HUES48 (cell line): Measurements from ENCODE around the gene NR0B2.
"Not testable (repeated sequence)": the region's sequence is repeated elsewhere in the genome, so short reads cannot be mapped to it uniquely, and the experiment has no call there.

Source experiments
- H3K27ac ChIP-seq: one replicate; pipeline ENCODE4 v1.7.0; 2013; ENCODE audit warnings: low read depth, low read length, inconsistent platforms
- H3K27me3 ChIP-seq: 2 replicates; pipeline ENCODE4 v1.6.1; 2013; ENCODE audit warnings: mild to moderate bottlenecking, low read length; ENCODE audit not compliant: control insufficient read depth, insufficient read depth
- H3K36me3 ChIP-seq: 2 replicates; pipeline ENCODE4 v1.6.1; 2013; ENCODE audit warnings: low read length; ENCODE audit not compliant: control insufficient read depth, insufficient read depth
- H3K4me1 ChIP-seq: 2 replicates; pipeline ENCODE4 v1.6.1; 2013; ENCODE audit warnings: mild to moderate bottlenecking, low read length; ENCODE audit not compliant: control insufficient read depth, insufficient read depth
- H3K4me3 ChIP-seq: 2 replicates; pipeline ENCODE4 v1.5.1; 2013; ENCODE audit warnings: mild to moderate bottlenecking, low read depth, low read length
- H3K9ac ChIP-seq: 2 replicates; pipeline ENCODE4 v1.6.1; 2013; ENCODE audit warnings: mild to moderate bottlenecking, low read depth, low read length, moderate library complexity
- H3K9me3 ChIP-seq: 2 replicates; pipeline ENCODE4 v1.6.1; 2013; ENCODE audit warnings: low read length; ENCODE audit not compliant: control insufficient read depth, insufficient read depth

NR0B2 gene

GRCh38 chr1:26950602-26951001, 36.8 kb upstream of the NR0B2 start:
- H3K27ac ChIP-seq: no peak overlapping the region
- H3K36me3 ChIP-seq: peaks cover 50% of the 10 kb centered on the region
- no peaks in the 10 kb centered on the region for H3K9me3 ChIP-seq
- no peaks in the 10 kb centered on the region for H3K27me3 ChIP-seq
- H3K4me1 ChIP-seq: no peaks in the 10 kb centered on the region
- H3K9ac ChIP-seq: no peak overlapping the region
- H3K4me3 ChIP-seq: no peak overlapping the region

GRCh38 chr1:26949926-26950319, 36.1 kb upstream of the NR0B2 start:
- no peaks in the 10 kb centered on the region for H3K9me3 ChIP-seq
- H3K27me3 ChIP-seq: no peaks in the 10 kb centered on the region
- H3K27ac ChIP-seq: no peak overlapping the region
- H3K4me3 ChIP-seq: no peak overlapping the region
- no peak overlapping the region for H3K9ac ChIP-seq
- no peaks in the 10 kb centered on the region for H3K4me1 ChIP-seq
- H3K36me3 ChIP-seq: peaks cover 57% of the 10 kb centered on the region

GRCh38 chr1:26949266-26949925, 35.6 kb upstream of the NR0B2 start:
- no peaks in the 10 kb centered on the region for H3K9me3 ChIP-seq
- H3K9ac ChIP-seq: no peak overlapping the region
- peaks cover 62% of the 10 kb centered on the region for H3K36me3 ChIP-seq
- no peak overlapping the region for H3K4me3 ChIP-seq
- H3K27me3 ChIP-seq: no peaks in the 10 kb centered on the region
- H3K27ac ChIP-seq: no peak overlapping the region
- no peaks in the 10 kb centered on the region for H3K4me1 ChIP-seq

- not testable (repeated sequence) for H3K27ac ChIP-seq, H3K9me3 ChIP-seq, H3K27me3 ChIP-seq, H3K9ac ChIP-seq, H3K4me1 ChIP-seq, H3K4me3 ChIP-seq
- H3K36me3 ChIP-seq: peaks cover 68% of the 10 kb centered on the region
Observed at GRCh38 chr1:26948725-26949057, 34.9 kb upstream of the NR0B2 start.

DNA sequence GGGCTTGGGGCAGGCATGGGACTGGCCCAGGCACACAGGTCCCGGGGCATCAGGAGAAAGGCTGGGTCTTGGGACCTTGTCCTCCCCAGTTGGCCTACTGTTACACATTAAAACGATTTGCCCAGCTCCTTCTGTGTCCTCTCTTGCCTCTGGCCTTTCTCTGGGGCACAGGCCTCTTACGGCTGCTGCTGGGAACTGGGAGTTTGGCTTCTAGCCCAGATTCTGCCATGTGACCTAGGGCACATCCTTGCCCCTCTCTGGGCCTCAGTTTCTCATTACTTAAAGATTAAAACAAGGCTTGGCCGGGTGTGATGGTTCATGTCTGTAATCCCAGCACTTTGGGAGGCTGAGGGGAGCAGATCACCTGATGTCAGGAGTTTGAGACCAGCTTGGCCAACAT, 32.5 kb upstream of the NR0B2 start:
- Histone ChIP-seq H3K4me3 (no peak overlapping the region), H3K9me3 (no peaks in the 10 kb centered on the region), H3K27me3 (no peaks in the 10 kb centered on the region), H3K9ac (no peak overlapping the region), H3K27ac (no peak overlapping the region), H3K36me3 (peaks cover 76% of the 10 kb centered on the region), H3K4me1 (no peaks in the 10 kb centered on the region)

- no peak overlapping the region for H3K27ac ChIP-seq
- no peaks in the 10 kb centered on the region for H3K4me1 ChIP-seq
- H3K9me3 ChIP-seq: no peaks in the 10 kb centered on the region
- H3K36me3 ChIP-seq: peaks cover 74% of the 10 kb centered on the region
- no peaks in the 10 kb centered on the region for H3K27me3 ChIP-seq
- H3K9ac ChIP-seq: no peak overlapping the region
- no peak overlapping the region for H3K4me3 ChIP-seq
Observed at GRCh38 chr1:26945728-26946127, 32.0 kb upstream of the NR0B2 start.

GRCh38 chr1:26945138-26945537, 31.4 kb upstream of the NR0B2 start:
- Histone ChIP-seq H3K36me3 (peaks cover 70% of the 10 kb centered on the region), H3K9ac (no peak overlapping the region), H3K4me3 (no peak overlapping the region), H3K4me1 (no peaks in the 10 kb centered on the region), H3K27ac (no peak overlapping the region), H3K27me3 (no peaks in the 10 kb centered on the region), H3K9me3 (no peaks in the 10 kb centered on the region)

GRCh38 chr1:26942656-26943055, 28.9 kb upstream of the NR0B2 start:
- Histone ChIP-seq H3K27ac (no peak overlapping the region), H3K4me3 (no peak overlapping the region), H3K36me3 (peaks cover 77% of the 10 kb centered on the region), H3K9me3 (no peaks in the 10 kb centered on the region), H3K27me3 (no peaks in the 10 kb centered on the region), H3K9ac (no peak overlapping the region), H3K4me1 (no peaks in the 10 kb centered on the region)

GRCh38 chr1:26941311-26941710, 27.5 kb upstream of the NR0B2 start:
- Histone ChIP-seq H3K27ac (no peak overlapping the region), H3K27me3 (no peaks in the 10 kb centered on the region), H3K9ac (no peak overlapping the region), H3K4me3 (no peak overlapping the region), H3K9me3 (no peaks in the 10 kb centered on the region), H3K36me3 (peaks cover 80% of the 10 kb centered on the region), H3K4me1 (no peaks in the 10 kb centered on the region)

DNA sequence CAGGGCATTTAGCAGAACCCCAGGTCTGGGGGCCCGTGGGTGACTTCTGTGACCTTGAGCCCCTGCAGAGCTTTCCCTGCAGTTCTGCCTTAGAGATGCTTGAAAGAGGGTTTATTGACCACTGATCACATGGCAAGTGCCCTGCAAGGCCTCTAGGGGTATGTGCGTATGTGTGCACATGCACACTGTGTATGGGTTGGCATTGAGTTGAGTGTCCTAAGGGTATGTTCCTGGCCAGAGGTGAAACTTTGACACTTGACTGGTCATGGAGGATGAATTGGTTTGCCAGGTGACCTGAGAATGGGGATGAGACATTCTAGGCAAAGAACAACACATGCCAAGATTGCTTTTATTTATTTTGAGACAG, 24.9 kb upstream of the NR0B2 start:
- Histone ChIP-seq H3K27ac (no peak overlapping the region), H3K4me1 (no peaks in the 10 kb centered on the region), H3K4me3 (no peak overlapping the region), H3K36me3 (peaks cover 71% of the 10 kb centered on the region), H3K27me3 (no peaks in the 10 kb centered on the region), H3K9me3 (no peaks in the 10 kb centered on the region), H3K9ac (no peak overlapping the region)

DNA sequence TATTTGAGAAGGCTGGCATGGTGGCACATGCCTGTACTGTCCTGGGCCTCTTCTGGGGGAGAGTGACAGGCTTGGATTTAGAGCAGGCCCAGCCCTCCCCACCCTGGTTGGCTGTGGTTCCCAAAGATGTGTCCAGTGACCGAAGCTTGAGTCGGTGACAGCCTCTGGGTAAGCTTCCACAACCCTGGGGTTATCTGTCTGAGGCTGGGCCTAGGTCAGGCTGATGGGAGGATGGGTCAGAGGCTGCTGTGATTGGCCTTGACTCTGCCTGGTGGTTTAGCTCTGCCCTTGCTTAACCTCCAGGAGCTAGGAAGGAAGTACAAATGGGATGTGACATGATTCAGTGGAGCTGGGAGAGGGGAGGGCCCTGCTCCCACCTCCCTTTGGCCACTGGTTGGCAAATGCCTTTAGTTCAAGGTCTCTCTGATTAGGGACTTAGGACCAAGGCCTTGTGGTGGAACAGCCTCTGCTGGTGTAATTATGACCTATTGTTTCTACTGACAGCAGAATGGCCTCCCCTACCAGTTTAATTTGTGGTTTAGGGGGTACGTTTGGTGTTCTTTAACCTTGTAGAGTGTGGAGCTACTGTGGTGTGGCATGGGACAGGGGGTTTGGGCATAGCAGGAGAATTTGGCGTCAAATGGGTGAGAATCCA, 24.4 kb upstream of the NR0B2 start:
- H3K27ac ChIP-seq: no peak overlapping the region

More for the DNA sequence above, 24.4 kb upstream of the NR0B2 start:
- no peaks in the 10 kb centered on the region for H3K9me3 ChIP-seq
- H3K4me1 ChIP-seq: no peaks in the 10 kb centered on the region
- no peaks in the 10 kb centered on the region for H3K27me3 ChIP-seq
- H3K9ac ChIP-seq: no peak overlapping the region
- peaks cover 68% of the 10 kb centered on the region for H3K36me3 ChIP-seq
- H3K4me3 ChIP-seq: no peak overlapping the region
